CD4-positive, alpha-beta T cell (primary cell): ENCODE data around the gene BCKDHB. TPM values are rescaled to one million over a fixed set of nuclear protein-coding genes. Genes with fewer than 3 reads are reported as not detected.

ENCODE experiments used
- ATAC-seq: fragments of 200-7000 bp; cut with Tn5 transposase; one replicate; pipeline ENCODE4 v1.10.0; 2022; ENCODE audit warnings: mild to moderate bottlenecking; ENCODE audit not compliant: poor library complexity
- CTCF ChIA-PET: fragments of 350-600 bp; sonication (Branson Sonifier 250); formaldehyde crosslinking; loops from one replicate; lab custom pipeline; 2021; ENCODE audit warnings: antibody characterized with exemption, inconsistent platforms; lab: Charles Lee
- POLR2A ChIA-PET: fragments of 350-600 bp; sonication (Branson Sonifier 250); formaldehyde crosslinking; loops from one replicate; lab custom pipeline; 2021; ENCODE audit warnings: antibody characterized with exemption, inconsistent platforms; lab: Charles Lee
- DNase-seq, 14 experiments: peaks; one replicate each; pipeline ENCODE4 v3.0.0-alpha.2; 2013 to 2020; ENCODE audit warnings: mixed read lengths in 2 of 14
- H3K27ac ChIP-seq, 2 donors: one replicate each; pipeline versions ENCODE4 v1.5.1 to v1.7.0; 2013; ENCODE audit warnings: low read length in 2 of 2, low read depth in 1 of 2, mild to moderate bottlenecking in 1 of 2
- H3K27me3 ChIP-seq, 2 experiments: 1 replicate in 1 of 2; 2 replicates in 1 of 2; pipeline versions ENCODE4 v1.6.1 to v1.7.0; 2013; ENCODE audit warnings: low read length in 2 of 2, control low read depth in 1 of 2, mild to moderate bottlenecking in 1 of 2, moderate library complexity in 1 of 2; ENCODE audit not compliant: insufficient read depth in 2 of 2, control insufficient read depth in 1 of 2
- H3K36me3 ChIP-seq: one replicate; pipeline ENCODE4 v1.6.1; 2013; ENCODE audit warnings: low read length, control low read depth; ENCODE audit not compliant: insufficient read depth
- H3K4me1 ChIP-seq: one replicate; pipeline ENCODE4 v1.6.1; 2013; ENCODE audit warnings: low read length, control low read depth; ENCODE audit not compliant: insufficient read depth
- H3K4me3 ChIP-seq: one replicate; pipeline ENCODE4 v1.5.1; 2013; ENCODE audit warnings: mild to moderate bottlenecking, low read length, moderate library complexity
- H3K9me3 ChIP-seq, 2 experiments: 1 replicate in 1 of 2; 2 replicates in 1 of 2; pipeline versions ENCODE4 v1.6.1 to v1.7.0; 2013; ENCODE audit warnings: low read length in 2 of 2, mild to moderate bottlenecking in 2 of 2, control low read depth in 1 of 2, moderate library complexity in 1 of 2; ENCODE audit not compliant: control insufficient read depth in 1 of 2, insufficient read depth in 1 of 2
- H3K27ac Mint-ChIP-seq: one replicate; pipeline ENCODE4 v1.8.0; 2020; ENCODE audit warnings: mixed read lengths
- H3K27me3 Mint-ChIP-seq: one replicate; pipeline ENCODE4 v1.8.0; 2021; ENCODE audit warnings: mixed read lengths
- H3K36me3 Mint-ChIP-seq: one replicate; pipeline ENCODE4 v1.8.0; 2021; ENCODE audit warnings: low read depth, mixed read lengths
- H3K4me1 Mint-ChIP-seq: one replicate; pipeline ENCODE4 v1.8.0; 2021; ENCODE audit warnings: low read depth, mixed read lengths
- H3K4me3 Mint-ChIP-seq: one replicate; pipeline ENCODE4 v1.8.0; 2020; ENCODE audit warnings: mild to moderate bottlenecking, mixed read lengths
- H3K9me3 Mint-ChIP-seq: one replicate; pipeline ENCODE4 v1.8.0; 2020; ENCODE audit warnings: mixed read lengths
- intact Hi-C, 2 experiments: fragments of 100-400 bp; cut with DNase I in 1 of 2; cut with micrococcal nuclease in 1 of 2; formaldehyde crosslinking; loops; one replicate each; pipeline versions ENCODE4 v1.15.1 to v1.9.0; 2023 to 2025; cut with DNase I, micrococcal nuclease
- total RNA-seq, 174 experiments: library from RNA in 2 of 174; stranded (reverse) in 2 of 174; gene quantifications; one replicate each; pipeline ENCODE4 v1.2.3 and lab custom pipeline; 2021 to 2026
- TF ChIP-seq, protein P1 (sequence below): fragments of 200-600 bp; IDR thresholded peaks from one replicate; pipeline ENCODE4 v1.8.0; 2022; ENCODE audit warnings: antibody characterized with exemption, mild to moderate bottlenecking

The BCKDHB gene
- total RNA-seq, 2 experiments from 2014 or later, result 7.8 to 8.1 TPM

DNA sequence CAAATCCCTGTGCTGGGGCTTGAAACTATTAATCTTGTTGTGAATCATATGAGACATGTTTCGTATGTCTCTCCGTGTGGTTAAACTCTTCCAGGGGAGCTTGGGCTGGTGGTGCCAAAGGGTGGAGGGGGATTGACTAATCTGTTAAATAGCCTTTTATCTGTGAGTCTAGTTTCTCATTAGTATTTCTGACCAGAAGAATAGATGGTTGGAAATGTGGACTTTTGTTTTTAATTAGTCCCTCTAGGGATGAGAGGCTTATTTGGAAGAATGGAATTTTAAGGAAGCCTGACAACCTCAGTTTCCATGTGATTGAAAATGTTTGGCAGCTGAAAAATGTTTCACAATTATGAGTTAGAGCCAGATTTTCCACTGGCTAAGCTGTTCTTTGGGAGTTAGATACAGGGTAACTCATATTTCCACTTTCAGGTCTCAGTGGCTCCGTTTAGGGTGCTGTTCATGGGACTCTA lies 117.3 kb downstream of the BCKDHB start:
- ATAC-seq (no peak), DNase-seq (no peak)
- no peaks in the 10 kb centered on the region for H3K4me1 Mint-ChIP-seq
- H3K4me1 ChIP-seq, result no peaks in the 10 kb centered on the region
- CTCF ChIA-PET, result no interaction called here
- no peak overlapping the region for H3K27ac Mint-ChIP-seq
- peaks cover 41% of the 10 kb centered on the region for H3K36me3 Mint-ChIP-seq
- no peak overlapping the region for H3K27ac ChIP-seq
- no peak overlapping the region for H3K4me3 Mint-ChIP-seq
- H3K9me3 ChIP-seq, result no peaks in the 10 kb centered on the region
- POLR2A ChIA-PET, result interaction anchor here (1.0 kb wide), 1 partner anchor 10 kb away, joined by 3 read pairs; no protein-coding TSS in a partner anchor
- no peaks in the 10 kb centered on the region for H3K36me3 ChIP-seq
- intact Hi-C loops, result no loop called here
- H3K27me3 Mint-ChIP-seq, result no peaks in the 10 kb centered on the region
- H3K9me3 Mint-ChIP-seq, result no peaks in the 10 kb centered on the region
- TF ChIP-seq, protein P1, sequence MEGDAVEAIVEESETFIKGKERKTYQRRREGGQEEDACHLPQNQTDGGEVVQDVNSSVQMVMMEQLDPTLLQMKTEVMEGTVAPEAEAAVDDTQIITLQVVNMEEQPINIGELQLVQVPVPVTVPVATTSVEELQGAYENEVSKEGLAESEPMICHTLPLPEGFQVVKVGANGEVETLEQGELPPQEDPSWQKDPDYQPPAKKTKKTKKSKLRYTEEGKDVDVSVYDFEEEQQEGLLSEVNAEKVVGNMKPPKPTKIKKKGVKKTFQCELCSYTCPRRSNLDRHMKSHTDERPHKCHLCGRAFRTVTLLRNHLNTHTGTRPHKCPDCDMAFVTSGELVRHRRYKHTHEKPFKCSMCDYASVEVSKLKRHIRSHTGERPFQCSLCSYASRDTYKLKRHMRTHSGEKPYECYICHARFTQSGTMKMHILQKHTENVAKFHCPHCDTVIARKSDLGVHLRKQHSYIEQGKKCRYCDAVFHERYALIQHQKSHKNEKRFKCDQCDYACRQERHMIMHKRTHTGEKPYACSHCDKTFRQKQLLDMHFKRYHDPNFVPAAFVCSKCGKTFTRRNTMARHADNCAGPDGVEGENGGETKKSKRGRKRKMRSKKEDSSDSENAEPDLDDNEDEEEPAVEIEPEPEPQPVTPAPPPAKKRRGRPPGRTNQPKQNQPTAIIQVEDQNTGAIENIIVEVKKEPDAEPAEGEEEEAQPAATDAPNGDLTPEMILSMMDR, result no peak
- H3K4me3 ChIP-seq, result no peak overlapping the region
- H3K27me3 ChIP-seq, result no peaks in the 10 kb centered on the region

DNA sequence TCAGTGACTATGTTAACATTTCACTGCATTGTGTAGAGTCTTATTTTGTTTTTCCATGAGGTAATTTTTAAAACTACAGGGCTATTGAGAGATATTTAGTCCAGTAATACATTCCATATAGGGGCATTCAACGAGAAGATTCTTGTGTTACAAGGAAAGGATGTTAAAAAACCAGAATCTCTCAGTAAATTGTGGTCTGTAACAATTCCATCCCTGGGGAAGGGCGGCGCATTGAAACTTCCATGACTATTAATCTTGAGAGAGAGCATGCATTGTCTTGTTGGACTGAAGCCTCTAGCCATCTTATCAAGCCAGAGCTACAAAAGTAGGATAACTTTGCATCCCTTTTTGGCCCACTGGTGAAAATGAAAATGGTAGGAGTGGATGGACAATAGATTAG lies 119.7 kb downstream of the BCKDHB start:
- Mint-ChIP-seq H3K9me3 (no peaks in the 10 kb centered on the region), H3K4me1 (no peaks in the 10 kb centered on the region), H3K27ac (no peak overlapping the region), H3K36me3 (peaks cover 35% of the 10 kb centered on the region), H3K27me3 (no peaks in the 10 kb centered on the region), H3K4me3 (no peak overlapping the region)
- Histone ChIP-seq H3K4me3 (no peak overlapping the region), H3K36me3 (no peaks in the 10 kb centered on the region), H3K9me3 (no peaks in the 10 kb centered on the region), H3K27me3 (no peaks in the 10 kb centered on the region), H3K27ac (no peak overlapping the region), H3K4me1 (no peaks in the 10 kb centered on the region)
- DNase-seq (no peak), ATAC-seq (no peak)
- ChIA-PET POLR2A (no interaction called here), CTCF (no interaction called here)
- TF ChIP-seq, protein P1, result no peak
- intact Hi-C loops, result no loop called here

- Mint-ChIP-seq H3K4me1 (no peaks in the 10 kb centered on the region), H3K36me3 (peaks cover 35% of the 10 kb centered on the region), H3K27ac (no peak overlapping the region), H3K4me3 (no peak overlapping the region), H3K27me3 (no peaks in the 10 kb centered on the region), H3K9me3 (no peaks in the 10 kb centered on the region)
- Histone ChIP-seq H3K27ac (no peak overlapping the region), H3K4me1 (no peaks in the 10 kb centered on the region), H3K9me3 (no peaks in the 10 kb centered on the region), H3K36me3 (no peaks in the 10 kb centered on the region), H3K4me3 (no peak overlapping the region), H3K27me3 (no peaks in the 10 kb centered on the region)
- POLR2A ChIA-PET, result no interaction called here
- no peak for DNase-seq
- CTCF ChIA-PET, result no interaction called here
- TF ChIP-seq, protein P1, result no peak
- intact Hi-C loops, result no loop called here
- ATAC-seq, result no peak
Observed at GRCh38 chr6:80226699-80227098, 120.2 kb downstream of the BCKDHB start.
